Measurements from ENCODE around the gene P4HB. TPM values are rescaled to one million over a fixed set of nuclear protein-coding genes. Genes with fewer than 3 reads are reported as not detected.

The P4HB gene
- polyA plus RNA-seq, 1 donor, result 366 TPM

DNA sequence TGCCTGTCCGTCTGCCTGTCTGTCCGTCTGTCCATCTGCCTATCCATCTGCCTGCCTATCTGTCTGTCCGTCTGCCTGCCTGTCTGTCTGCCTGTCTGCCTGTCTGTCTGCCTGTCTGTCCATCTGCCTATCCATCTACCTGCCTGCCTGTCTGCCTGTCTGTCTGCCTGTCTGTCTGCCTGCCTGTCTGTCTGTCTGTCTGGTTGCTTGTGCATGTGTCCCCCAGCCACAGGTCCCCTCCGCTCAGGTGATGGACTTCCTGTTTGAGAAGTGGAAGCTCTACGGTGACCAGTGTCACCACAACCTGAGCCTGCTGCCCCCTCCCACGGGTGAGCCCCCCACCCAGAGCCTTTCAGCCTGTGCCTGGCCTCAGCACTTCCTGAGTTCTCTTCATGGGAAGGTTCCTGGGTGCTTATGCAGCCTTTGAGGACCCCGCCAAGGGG, 50.8 kb downstream of the P4HB start:
- no peak for DNase-seq

GRCh38 chr17:81808778-81809555, 51.4 kb downstream of the P4HB start:
- DNase-seq, result no peak

DNA sequence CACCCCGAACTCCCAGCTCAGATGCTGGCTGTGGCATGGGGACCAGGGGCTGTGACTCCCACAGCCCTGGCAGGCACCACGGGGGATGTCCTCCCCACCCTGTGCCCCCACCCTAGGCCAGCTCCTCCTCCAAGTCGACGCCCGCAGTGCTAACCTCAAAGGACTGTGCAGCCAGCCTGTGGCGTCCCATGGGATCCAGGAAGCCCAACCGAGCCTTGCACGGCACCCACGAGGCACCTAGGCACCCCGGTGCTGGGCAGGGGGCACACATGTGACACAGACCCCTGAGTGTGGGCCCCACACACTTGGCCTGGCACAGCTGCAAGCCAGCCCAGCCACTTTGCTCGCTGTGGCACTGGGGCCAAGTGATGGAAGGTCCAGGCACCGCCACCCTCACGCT, 52.5 kb downstream of the P4HB start:
- no peak for DNase-seq

GRCh38 chr17:81807210-81807719, 53.1 kb downstream of the P4HB start:
- no peak for DNase-seq

DNA sequence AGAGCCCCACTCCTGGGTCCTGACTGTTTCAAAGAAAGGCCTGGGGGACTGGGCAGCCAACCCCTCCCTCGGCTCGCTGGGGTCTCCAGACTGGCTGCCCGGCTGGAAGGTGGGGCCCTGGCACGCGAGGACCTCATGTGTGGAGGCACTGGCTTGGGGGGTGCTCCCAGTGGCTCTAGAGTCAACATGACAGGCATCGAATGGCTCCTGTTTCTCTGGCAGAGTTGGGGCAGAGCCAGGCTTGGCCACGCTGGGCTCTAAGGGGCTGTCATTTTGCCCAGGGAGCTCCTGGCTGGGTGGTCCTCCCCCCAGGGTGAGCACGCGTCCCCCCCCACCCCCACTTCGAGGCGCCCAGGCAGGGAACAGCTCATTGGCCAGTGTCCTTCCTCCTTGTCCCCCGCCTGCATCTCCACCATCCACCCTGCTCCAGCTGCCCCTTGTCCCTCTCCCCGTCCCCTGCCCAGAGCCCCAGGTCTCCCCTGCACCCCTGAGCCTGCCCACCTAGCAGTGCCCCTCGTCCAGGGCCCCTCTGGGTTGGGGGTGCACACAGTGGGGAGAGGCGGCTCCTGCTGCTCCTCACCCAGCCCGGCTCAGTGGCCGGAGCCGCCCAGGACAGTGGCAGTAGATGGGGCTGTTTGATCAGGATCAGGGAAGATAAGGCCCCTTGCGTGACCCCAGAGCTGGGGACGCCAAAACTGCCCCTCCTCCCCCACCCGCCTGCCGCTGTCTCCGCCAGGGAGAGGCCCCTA, 53.7 kb downstream of the P4HB start:
- DNase-seq, result no peak

GRCh38 chr17:81805707-81806460, 54.5 kb downstream of the P4HB start:
- no peak for DNase-seq

DNA sequence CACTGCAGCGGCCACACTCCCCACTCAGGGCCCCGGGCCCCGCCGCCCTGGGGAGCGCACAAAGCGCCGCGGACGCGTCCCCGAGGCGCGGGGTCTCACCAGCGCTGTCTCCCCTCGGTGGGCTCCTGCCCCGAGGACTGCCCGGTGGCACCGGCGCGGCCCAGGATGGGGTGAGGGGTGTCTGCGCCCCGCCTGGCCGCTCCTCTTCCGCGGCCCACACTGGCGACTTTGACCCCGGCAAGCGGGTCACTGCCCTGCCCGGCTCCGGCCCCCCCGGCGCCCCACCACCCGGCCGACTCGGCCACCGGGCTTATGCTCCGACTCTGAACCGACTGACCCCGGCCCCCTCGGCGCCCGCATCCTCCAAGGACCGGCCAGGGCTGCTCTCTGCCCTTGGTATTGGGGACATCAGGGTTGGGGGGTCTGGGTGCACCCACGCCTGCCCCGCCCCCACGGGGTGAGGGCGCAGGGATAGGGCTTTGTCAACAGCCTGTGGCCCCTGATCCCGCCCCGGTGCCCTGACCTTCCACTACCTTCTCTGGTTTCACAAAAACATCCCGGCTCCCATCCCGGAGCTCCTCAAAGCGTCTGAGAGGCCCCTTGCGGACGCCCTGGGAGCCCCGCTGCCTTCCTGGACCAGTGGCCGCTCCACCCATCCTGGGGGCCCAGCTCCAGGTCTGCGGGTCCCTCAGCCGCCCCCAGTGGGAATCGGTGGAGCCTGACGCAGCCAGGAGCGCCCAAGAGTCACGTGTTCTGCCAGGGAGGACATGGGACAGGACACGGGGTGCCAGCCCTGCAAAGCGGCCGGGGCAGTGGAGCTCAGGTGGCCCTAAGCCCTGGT, 55.6 kb downstream of the P4HB start:
- no peak for DNase-seq

DNA sequence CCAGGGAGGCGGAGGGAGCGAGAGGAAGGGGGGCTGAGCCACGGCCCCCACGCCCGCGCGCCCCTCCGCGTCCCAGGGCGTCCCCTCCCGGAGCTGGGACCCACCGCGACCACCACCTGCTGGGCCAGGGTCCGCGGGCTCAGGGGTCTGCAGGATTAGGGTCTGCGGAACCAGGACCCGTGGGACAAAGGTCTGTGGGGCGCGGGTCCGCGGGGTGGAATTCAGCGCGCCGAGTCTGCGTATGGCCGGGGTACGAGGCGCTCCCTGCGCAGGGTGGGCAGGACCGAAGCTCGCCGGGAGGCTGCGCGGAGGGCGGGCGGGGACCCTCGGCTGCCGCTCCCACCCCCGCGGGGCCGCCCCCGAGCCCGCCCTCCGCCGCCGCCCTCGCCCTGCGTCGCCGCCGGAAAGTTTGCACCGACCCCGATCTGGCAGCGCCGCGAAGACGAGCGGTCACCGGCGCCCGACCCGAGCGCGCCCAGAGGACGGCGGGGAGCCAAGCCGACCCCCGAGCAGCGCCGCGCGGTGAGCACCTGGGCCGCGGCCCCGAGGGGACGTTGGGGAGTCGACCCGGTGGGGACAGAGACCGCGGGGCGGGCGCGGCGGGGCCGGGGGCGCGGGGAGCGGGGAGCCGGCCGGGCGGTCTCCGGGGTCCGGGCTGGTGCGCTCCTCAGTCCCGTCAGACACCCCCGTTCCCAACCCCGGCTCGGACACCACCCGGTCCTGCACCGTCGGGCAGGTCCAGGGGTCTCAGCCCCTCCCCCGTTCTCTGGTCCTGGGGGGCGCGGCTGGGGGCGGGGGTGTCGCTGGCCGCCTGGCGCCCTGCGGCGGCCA, 56.4 kb downstream of the P4HB start, which contains the start of gene GCGR:
Gene GCGR, plus strand, starts transcription at position 423 of the 831 bp plus-strand sequence. CDS start 4,869 bp downstream, outside the sequence.
- DNase-seq, result no peak

GRCh38 chr17:81802856-81803643, 57.3 kb downstream of the P4HB start:
- no peak for DNase-seq

GRCh38 chr17:81802048-81802758, 58.1 kb downstream of the P4HB start:
- DNase-seq, result no peak

DNA sequence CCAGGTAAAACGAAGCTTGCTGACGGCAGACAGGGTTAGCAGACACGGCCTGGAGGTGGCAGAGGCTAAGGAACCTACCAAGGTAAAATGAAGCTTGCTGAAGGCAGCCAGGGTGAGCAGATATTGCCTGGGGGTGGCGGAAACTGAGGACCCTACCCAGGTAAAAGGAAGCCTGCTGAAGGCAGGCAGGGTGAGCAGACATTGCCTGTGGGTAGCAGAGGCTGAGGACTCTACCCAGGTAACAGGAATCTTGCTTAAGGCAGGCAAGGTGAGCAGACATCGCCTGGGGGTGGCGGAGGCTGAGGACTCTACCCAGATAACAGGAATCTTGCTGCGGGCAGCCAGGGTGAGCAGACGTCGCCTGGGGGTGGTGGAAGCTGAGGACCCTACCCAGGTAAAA, 59.0 kb downstream of the P4HB start:
- DNase-seq, result no peak

DNA sequence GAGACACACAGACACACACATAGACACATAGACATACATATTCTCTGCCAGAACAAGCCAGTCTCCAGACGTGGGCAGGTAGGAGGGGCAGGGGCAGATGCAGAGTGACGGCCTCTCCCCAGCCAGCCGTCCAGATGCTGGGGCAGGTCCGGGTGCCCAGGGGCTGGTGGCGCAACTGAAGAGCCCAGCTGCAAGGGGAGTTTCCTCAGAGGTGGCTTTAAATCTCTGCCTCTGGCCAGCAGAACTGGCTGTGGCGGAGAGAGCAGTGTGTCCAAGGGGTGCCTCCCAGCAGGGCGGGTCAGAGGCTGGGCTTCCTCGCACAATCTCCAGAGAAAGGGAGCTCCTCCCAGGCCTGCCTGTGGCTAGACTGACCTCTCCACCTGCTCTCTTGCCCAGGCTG, 65.8 kb downstream of the P4HB start:
- no peak for DNase-seq

DNA sequence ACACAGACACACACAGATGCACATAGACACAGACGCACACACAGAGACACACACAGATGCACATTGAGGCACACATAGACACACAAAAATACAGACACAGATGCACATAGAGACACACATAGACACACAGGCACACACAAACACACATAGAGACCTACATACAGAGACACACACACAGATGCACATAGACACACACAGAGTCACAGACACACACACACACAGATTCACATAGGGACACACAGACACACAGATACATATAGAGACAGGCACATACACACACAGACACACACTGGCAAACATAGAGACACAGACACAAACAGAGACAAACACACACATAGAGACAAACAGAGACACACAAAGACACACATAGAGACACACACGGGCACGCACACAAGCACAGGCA, 66.3 kb downstream of the P4HB start:
- DNase-seq, result no peak

Other genes starting within 250 kb of the P4HB start
- gene NPLOC4, start 223.4 kb downstream of the P4HB start, polyA plus RNA-seq (ENCODE audit: insufficient read length), result 55.0 TPM
- gene TSPAN10, start 223.3 kb downstream of the P4HB start, polyA plus RNA-seq (ENCODE audit: insufficient read length), result 0.96 TPM
- gene PDE6G, start 204.0 kb downstream of the P4HB start, polyA plus RNA-seq (ENCODE audit: insufficient read length), result 4.0 TPM
- gene OXLD1, start 193.9 kb downstream of the P4HB start, polyA plus RNA-seq (ENCODE audit: insufficient read length), result 12.0 TPM
- 16.8 TPM for gene CCDC137, start 193.8 kb downstream of the P4HB start, polyA plus RNA-seq (ENCODE audit: insufficient read length)
- 24.4 TPM for gene ARL16, start 176.7 kb downstream of the P4HB start, polyA plus RNA-seq (ENCODE audit: insufficient read length)
- 59.1 TPM for gene HGS, start 176.5 kb downstream of the P4HB start, polyA plus RNA-seq (ENCODE audit: insufficient read length)
- gene MRPL12, start 157.2 kb downstream of the P4HB start, polyA plus RNA-seq (ENCODE audit: insufficient read length), result 55.2 TPM
- gene SLC25A10, start 148.3 kb downstream of the P4HB start, polyA plus RNA-seq (ENCODE audit: insufficient read length), result 5.3 TPM
- not detected for gene GCGR, start 56.4 kb downstream of the P4HB start, polyA plus RNA-seq (ENCODE audit: insufficient read length)
- gene MCRIP1, start 27.2 kb downstream of the P4HB start, polyA plus RNA-seq (ENCODE audit: insufficient read length), result 135 TPM
- gene PPP1R27, start 25.5 kb downstream of the P4HB start, polyA plus RNA-seq (ENCODE audit: insufficient read length), result 52.6 TPM
- 166 TPM for gene ARHGDIA, start 10.8 kb upstream of the P4HB start, polyA plus RNA-seq (ENCODE audit: insufficient read length)
- gene ALYREF, start 31.1 kb upstream of the P4HB start, polyA plus RNA-seq (ENCODE audit: insufficient read length), result 57.6 TPM
- 116 TPM for gene ANAPC11, start 31.2 kb upstream of the P4HB start, polyA plus RNA-seq (ENCODE audit: insufficient read length)
- gene NPB, start 41.7 kb upstream of the P4HB start, polyA plus RNA-seq (ENCODE audit: insufficient read length), result 0.96 TPM
- 11.5 TPM for gene PCYT2, start 50.9 kb upstream of the P4HB start, polyA plus RNA-seq (ENCODE audit: insufficient read length)
- 9.3 TPM for gene SIRT7, start 57.6 kb upstream of the P4HB start, polyA plus RNA-seq (ENCODE audit: insufficient read length)
- 16.3 TPM for gene MAFG, start 67.2 kb upstream of the P4HB start, polyA plus RNA-seq (ENCODE audit: insufficient read length)
- gene PYCR1, start 76.8 kb upstream of the P4HB start, polyA plus RNA-seq (ENCODE audit: insufficient read length), result 56.7 TPM
- gene MYADML2, start 86.7 kb upstream of the P4HB start, polyA plus RNA-seq (ENCODE audit: insufficient read length), result 25.0 TPM
- gene NOTUM, start 100.7 kb upstream of the P4HB start, polyA plus RNA-seq (ENCODE audit: insufficient read length), result 4.4 TPM
- 30.0 TPM for gene ASPSCR1, start 117.1 kb upstream of the P4HB start, polyA plus RNA-seq (ENCODE audit: insufficient read length)
- gene CENPX, start 162.3 kb upstream of the P4HB start, polyA plus RNA-seq (ENCODE audit: insufficient read length), result 36.0 TPM
- 10.6 TPM for gene LRRC45, start 162.8 kb upstream of the P4HB start, polyA plus RNA-seq (ENCODE audit: insufficient read length)
- gene RAC3, start 171.1 kb upstream of the P4HB start, polyA plus RNA-seq (ENCODE audit: insufficient read length), result 7.1 TPM
- gene DCXR, start 177.2 kb upstream of the P4HB start, polyA plus RNA-seq (ENCODE audit: insufficient read length), result 31.5 TPM
- 34.8 TPM for gene RFNG, start 191.3 kb upstream of the P4HB start, polyA plus RNA-seq (ENCODE audit: insufficient read length)
- 84.4 TPM for gene GPS1, start 191.4 kb upstream of the P4HB start, polyA plus RNA-seq (ENCODE audit: insufficient read length)
- gene DUS1L, start 205.3 kb upstream of the P4HB start, polyA plus RNA-seq (ENCODE audit: insufficient read length), result 63.4 TPM
- 34.7 TPM for gene FASN, start 237.7 kb upstream of the P4HB start, polyA plus RNA-seq (ENCODE audit: insufficient read length)

Data from hindlimb muscle (tissue), 1 donor.